ELR (cell line): ENCODE measurements around the gene CTIF.

Experiments
- DNase-seq: peaks from one replicate; pipeline ENCODE4 v3.0.0-alpha.2; 2015; ENCODE audit warnings: low read depth

CTIF gene

GRCh38 chr18:48680339-48681250 is 141.8 kb downstream of the CTIF start:
- DNase-seq: no peak

DNA sequence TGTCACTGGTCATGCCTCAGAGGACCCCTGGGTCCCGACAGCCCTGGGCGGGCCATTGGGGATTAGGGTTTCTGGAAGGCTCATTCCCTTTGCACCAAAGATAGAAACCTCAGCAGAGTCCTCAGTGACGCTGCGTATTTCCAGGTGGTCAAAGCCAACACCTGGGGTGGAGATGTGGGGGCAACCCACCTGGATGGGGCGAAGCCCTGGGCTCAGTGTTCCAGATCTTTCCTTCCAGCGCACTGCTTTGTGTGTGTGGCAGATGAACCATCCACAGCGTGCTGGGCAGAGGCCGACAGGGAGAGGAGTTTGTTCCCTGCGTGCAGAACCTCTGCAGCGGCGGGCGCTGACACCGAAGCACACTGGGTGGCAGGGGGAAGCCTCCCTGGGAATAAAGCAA is 143.9 kb downstream of the CTIF start:
- no peak for DNase-seq

DNA sequence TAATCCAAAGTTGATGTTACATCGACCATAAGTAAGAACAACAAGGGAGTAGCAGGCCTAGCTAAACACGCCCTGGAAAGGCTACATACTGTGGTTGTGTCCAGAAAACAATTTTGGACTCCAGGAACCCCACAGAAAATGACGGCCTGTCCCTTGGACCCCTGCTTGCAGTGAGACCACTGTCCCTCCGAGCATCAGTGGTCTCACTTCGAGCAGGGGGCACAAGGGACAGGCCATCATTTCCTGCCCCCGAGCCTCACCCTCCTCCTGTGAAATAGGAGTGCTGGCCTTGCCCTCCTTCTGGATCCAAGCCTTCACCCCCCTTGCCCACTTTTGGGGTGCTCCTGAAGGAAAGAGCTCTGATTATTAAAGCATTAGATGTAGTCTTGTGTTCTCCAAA is 144.4 kb downstream of the CTIF start:
- DNase-seq: no peak

GRCh38 chr18:48683661-48684060 is 144.8 kb downstream of the CTIF start:
- no peak for DNase-seq

DNA sequence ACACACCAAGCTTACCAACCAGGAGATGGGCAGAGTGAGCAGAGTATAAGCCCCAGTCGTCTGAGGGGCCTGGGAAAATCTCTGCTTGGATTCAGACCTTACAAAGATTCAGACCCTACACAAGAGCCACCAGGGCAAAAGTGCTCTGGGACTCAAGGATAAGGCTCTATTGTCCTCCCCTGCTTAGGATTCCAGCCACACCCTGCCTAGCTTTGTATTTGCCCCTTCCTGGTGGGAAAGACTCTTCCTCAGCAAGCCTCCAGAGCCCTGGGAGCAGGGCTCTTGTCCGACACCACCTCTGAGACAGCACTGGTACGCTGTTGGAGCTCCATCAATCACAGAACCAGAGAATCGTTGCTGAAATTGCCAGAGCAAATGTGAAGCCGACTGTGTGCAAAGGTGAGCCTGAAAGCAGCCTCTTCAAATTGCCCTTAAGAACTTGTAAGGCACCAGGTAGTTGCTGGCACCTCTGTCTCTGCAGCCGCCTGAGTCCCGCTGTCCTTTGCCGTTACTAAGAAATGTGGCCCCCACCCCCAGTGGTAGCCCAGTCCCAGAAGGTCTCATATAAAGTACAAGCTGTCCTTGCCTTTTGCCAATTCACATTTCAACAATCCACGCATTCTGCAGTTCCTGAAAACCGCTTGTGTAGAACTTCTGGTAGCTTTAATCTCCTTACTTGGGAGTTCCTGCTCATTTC is 148.7 kb downstream of the CTIF start:
- DNase-seq: no peak

DNA sequence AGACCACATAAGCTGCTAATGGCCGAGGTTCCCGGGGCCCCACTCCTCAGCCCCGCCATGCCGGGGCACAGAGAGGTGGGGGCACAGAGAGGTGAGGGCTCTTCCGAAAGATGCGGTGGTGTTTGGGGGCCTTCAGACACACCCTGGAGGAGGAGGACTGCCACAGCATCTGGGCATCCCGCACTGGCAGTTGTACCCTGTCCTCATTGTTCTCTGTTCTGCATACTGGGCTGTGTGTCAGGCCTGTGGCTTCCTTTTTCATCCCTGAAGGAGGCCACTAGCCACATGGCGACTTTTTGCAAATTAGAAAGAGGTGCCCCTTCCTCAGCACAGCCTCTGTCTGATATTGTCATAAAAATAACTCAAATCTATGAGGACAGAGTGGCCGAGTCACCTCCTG is 150.1 kb downstream of the CTIF start:
- DNase-seq: no peak

- no peak for DNase-seq
Measured at GRCh38 chr18:48689548-48689947, 150.7 kb downstream of the CTIF start.

DNA sequence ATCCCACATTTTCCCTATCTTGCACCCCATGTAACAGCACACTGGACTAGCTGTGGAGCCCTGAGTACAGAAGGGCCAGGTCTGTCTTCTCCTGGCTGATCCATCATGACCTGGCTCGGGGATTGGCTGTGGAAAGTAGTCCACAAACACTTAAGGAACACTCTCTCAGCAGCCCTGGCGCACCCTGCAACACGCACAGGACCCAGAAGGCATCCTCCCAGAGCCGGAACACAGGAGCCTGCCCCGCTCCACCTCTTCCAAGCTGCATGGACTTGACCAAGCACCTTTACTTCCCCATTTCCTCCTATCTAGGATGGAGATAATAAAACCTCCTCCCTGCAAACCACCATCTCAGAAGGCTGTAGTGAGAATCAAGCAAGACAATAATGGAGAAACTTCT is 151.7 kb downstream of the CTIF start:
- no peak for DNase-seq

GRCh38 chr18:48693006-48693405 is 154.2 kb downstream of the CTIF start:
- DNase-seq: no peak

- peak; percentile 47 for DNase-seq
Measured at GRCh38 chr18:48693625-48694262, 154.9 kb downstream of the CTIF start.

DNA sequence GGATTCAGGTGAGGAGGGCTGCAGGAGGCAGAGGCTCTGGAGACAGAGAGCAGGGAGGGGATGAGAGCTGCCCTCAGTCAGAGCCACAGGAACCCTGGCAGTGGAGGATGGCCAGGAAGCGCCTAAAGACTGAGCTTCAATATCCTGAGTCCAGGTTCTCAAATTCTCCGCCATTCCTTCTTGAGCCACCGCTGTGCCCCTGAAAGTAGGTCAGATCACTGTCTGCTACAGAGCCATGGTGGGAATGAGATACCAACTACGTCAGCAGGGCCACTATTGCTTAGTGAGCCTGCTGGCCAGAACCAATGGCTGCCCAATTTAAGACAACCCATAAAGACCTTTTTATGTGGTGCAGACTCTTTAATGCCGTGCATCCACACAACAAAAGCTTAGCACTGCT is 155.5 kb downstream of the CTIF start:
- no peak for DNase-seq

DNA sequence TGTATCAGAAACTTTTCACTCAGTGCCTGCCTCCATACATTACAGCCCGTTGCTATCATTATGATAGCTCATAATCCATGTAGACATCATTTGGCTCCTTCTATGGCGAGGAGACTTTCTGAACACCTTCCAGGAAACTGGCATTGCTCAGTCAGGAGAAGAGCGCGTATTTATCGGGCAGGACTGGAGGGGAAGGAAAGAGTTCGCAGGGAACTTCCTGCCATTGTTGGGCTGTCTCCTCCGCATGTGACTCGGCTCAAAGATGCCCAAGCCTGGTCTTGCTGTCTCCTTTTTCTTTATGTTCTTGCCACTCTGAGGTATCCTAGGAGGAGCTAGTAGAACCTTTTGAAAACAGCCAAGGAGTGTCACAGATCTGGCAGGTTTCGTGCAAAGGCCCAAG is 156.8 kb downstream of the CTIF start:
- no peak for DNase-seq

DNA sequence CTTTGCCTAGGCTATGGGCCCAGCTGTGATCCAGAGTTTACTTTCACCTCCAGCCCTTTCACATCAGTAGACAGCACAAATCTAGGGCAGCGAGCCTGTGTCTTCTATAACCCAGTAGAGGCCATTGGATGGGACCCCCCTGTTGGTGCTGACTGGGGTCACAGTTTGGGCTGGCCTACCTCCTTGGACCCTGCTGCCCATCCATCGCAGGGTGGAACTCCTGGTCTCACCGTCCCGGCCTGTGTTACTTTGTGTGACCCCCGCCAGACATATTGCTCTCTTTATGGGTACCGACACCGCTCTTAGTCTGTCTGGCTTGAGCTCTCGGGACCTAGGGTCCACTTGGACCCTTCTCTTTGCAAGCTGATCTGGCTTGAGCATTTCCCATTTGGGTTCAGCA is 157.4 kb downstream of the CTIF start:
- DNase-seq: no peak

DNA sequence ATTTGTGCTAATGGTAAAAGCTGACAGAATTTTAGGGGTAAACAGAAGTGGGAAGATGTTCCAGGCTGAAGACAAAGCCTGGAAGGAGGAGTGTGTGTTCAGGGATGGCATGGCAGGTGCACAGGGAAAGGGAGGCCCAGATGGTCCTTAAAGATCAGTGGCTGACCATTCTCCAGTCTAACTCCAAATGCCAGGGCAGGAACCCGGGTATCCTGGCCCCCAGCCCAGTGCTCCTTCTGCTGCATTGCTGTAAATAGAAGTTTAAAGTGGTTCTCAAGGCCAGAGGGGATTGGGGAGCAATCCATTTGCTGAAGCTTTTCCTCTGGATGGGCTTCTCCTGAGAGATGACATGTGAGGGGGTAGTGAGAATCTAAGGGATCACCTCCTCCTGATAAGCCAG is 158.6 kb downstream of the CTIF start:
- DNase-seq: no peak

- no peak for DNase-seq
Measured at GRCh38 chr18:48698707-48699106, 159.9 kb downstream of the CTIF start.

GRCh38 chr18:48699761-48700160 is 160.9 kb downstream of the CTIF start:
- DNase-seq: no peak

DNA sequence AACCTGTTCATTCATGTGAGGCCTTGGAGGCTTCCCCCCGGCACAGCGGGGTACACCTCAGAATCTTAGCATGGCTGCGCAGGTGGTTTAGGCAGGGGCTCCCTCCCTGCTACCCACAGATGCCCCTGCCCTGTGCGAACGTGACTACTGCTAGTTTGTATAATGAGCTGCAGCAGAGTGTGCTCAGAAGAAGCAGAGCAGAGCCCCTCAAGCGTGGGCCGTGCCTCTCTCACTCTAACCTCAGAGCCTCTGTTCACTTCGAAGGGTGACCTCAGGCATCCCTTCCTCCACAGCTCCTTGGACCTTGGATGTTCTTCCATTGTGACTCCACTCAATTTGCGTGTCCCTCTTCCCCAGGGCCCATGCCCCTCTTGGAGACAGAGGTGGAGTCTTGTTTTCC is 161.6 kb downstream of the CTIF start:
- no peak for DNase-seq

- DNase-seq: no peak
Measured at GRCh38 chr18:48702346-48703027, 163.7 kb downstream of the CTIF start.

DNA sequence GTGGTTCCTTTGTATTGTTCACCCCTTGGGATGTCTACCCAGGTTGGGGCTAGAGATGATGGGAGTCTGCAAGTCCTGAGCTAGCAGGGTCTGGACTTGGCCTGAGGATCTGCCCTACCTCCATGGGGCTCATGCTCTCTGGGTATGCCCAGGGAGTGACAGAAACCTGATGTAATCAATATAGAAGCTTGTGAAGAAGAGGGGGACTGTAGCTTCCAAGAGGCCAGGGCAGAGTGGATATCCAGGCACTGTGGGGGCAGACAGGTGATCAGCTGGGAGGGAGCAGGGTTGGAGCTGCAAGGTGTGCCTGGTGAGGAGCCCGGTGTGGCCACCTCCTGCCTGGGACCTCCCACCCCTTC is 164.2 kb downstream of the CTIF start:
- DNase-seq: no peak

- no peak for DNase-seq
Measured at GRCh38 chr18:48703418-48703817, 164.6 kb downstream of the CTIF start.

- DNase-seq: no peak
Measured at GRCh38 chr18:48705043-48705442, 166.2 kb downstream of the CTIF start.

- DNase-seq: no peak
Measured at GRCh38 chr18:48705531-48705930, 166.7 kb downstream of the CTIF start.

DNA sequence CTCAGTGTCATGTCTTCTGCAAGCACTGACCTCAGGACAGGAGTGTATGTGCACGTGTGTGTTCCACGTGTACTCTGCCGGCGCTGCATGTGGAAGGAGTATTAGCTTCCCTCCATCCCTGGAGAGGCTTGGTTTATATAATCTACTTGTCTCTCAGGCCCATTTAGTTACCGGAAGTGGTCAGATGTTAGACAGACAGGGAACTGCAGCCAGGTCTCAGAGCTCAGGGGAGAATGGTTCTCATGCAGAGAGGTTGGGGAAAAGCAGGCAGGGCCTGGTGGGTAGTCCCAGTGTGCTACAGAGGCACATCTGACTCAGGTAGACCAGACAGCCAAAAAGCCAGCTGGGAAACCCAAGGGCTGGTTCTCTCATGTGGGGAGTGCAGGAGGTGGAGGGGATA is 167.9 kb downstream of the CTIF start:
- DNase-seq: no peak
